BLaER1 (cell line): ENCODE results near the gene GCSH.

ENCODE experiments used
- H3K27ac ChIP-seq: shearing (Covaris generic); formaldehyde crosslinking; 2 replicates; pipeline ENCODE4 v1.8.1; 2022
- H3K27me3 ChIP-seq: shearing (Covaris generic); formaldehyde crosslinking; 2 replicates; pipeline ENCODE4 v1.8.1; 2022
- H3K36me3 ChIP-seq: shearing (Covaris generic); formaldehyde crosslinking; 2 replicates; pipeline ENCODE4 v1.8.1; 2022
- H3K4me1 ChIP-seq: shearing (Covaris generic); formaldehyde crosslinking; 2 replicates; pipeline ENCODE4 v1.8.1; 2022
- H3K4me2 ChIP-seq: shearing (Covaris generic); formaldehyde crosslinking; 2 replicates; pipeline ENCODE4 v1.8.1; 2022
- H3K4me3 ChIP-seq: shearing (Covaris generic); formaldehyde crosslinking; 2 replicates; pipeline ENCODE4 v1.8.1; 2022
- H3K9ac ChIP-seq: shearing (Covaris generic); formaldehyde crosslinking; 2 replicates; pipeline ENCODE4 v1.8.1; 2022
- H3K9me3 ChIP-seq: shearing (Covaris generic); formaldehyde crosslinking; 2 replicates; pipeline ENCODE4 v1.8.1; 2022
- H4K20me1 ChIP-seq: shearing (Covaris generic); formaldehyde crosslinking; 2 replicates; pipeline ENCODE4 v1.8.1; 2022
- Cebpa-rat ChIP-seq: shearing (Covaris generic); IDR thresholded peaks from 2 replicates; pipeline ENCODE4 v1.8.1; 2022

Gene GCSH

DNA sequence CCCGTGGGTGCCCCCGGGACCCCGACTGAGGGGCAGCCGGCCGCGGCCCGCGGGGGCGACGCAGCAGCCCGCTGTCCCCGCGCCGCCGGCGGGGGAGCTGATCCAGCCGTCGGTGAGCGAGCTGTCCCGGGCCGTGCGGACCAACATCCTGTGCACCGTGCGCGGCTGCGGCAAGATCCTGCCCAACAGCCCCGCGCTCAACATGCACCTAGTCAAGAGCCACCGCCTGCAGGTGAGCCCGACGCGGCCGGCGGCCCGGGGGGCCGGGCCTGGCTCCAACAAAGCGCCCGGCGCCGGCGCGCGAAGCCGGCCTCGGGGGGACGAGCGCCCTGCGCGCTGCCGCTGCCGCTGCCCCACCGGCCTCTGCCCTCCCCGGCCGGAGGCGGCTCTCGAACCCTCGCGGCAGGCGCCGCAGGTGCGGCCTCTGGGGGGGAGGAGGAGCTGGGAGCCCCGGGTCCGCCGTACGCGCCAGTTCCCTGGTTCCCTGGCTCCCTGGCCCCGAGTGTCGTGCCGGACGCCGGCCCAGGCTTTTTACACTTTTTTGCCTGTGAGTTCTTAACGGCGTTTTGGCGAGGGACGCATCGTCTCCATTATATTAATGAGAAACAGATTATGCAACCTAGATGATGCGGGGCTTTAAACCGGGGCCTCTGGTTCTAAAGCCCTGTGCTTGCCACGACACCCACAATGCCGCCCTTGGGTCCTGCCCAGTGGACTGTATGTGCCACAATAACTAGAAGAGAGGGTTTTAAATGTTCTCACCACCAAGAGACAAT lies 60.0 kb downstream of the GCSH start:
- Histone ChIP-seq H3K27ac (peak overlapping the region; percentile 88), H3K36me3 (peaks cover 53% of the 10 kb centered on the region), H3K4me1 (peaks cover 14% of the 10 kb centered on the region), H3K4me2 (peak overlapping the region; percentile 93), H4K20me1 (peaks cover 49% of the 10 kb centered on the region), H3K9me3 (no peaks in the 10 kb centered on the region), H3K27me3 (no peaks in the 10 kb centered on the region), H3K9ac (peak overlapping the region; percentile 94), H3K4me3 (peak overlapping the region; percentile 99)
- TF ChIP-seq Cebpa-rat, result no peak

DNA sequence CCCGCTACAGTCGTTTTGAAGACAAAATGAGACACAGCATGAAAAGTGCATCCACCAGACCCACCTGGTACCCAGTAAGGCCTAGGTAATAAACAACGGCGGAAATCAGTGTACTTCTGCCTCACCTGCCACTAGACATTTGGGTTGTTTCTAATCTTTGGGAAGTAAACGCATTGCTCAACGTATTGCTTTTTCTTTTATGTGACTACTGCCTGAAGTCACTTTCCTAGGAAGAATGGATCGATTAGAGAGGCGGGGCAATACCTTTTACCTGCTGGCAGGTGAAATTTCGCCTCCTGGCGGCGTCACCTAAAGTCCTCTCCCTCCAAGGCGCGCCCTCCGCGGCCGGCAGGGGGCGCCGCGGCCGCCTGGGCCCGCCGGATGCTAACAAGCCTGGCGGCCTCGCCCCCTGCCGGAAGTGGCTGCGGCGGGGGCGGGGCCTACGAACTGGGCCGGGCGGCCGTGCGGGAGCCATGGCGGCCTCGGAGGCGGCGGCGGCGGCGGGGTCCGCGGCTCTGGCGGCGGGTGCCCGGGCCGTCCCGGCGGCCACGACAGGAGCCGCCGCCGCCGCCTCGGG lies 60.7 kb downstream of the GCSH start, which contains the start of gene ATMIN:
Gene ATMIN (plus strand): TSS at position 445 of the 577 bp plus-strand sequence. CDS start 29 bp downstream, at position 474.
- peaks cover 14% of the 10 kb centered on the region for H3K4me1 ChIP-seq
- peaks cover 42% of the 10 kb centered on the region for H4K20me1 ChIP-seq
- H3K27ac ChIP-seq, result peak within 1 kb of the TSS; percentile 88
- H3K9me3 ChIP-seq, result no peaks in the 10 kb centered on the region
- peaks cover 53% of the 10 kb centered on the region for H3K36me3 ChIP-seq
- H3K9ac ChIP-seq, result peak within 1 kb of the TSS; percentile 94
- peak within 1 kb of the TSS; percentile 99 for H3K4me3 ChIP-seq
- no peak for TF ChIP-seq Cebpa-rat
- H3K27me3 ChIP-seq, result no peaks in the 10 kb centered on the region
- peak within 1 kb of the TSS; percentile 93 for H3K4me2 ChIP-seq
